H1 (cell line): ENCODE results near the gene MBD5.

Experiments used
- EGR1 ChIP-seq: IDR thresholded peaks from 2 replicates; pipeline ENCODE4 v1.6.1; 2011; ENCODE audit warnings: low read depth, low read length, borderline replicate concordance
- PHF8 ChIP-seq: fragments of 200-600 bp; sonication (generic); conservative IDR thresholded peaks from 2 replicates; pipeline ENCODE4 v1.7.1; 2012; ENCODE audit warnings: low read depth, mild to moderate bottlenecking, inconsistent platforms, low read length, moderate library complexity
- TAF1 ChIP-seq: IDR thresholded peaks from 2 replicates; pipeline ENCODE4 v1.6.1; 2011; ENCODE audit warnings: mild to moderate bottlenecking, low read depth, low read length
- TBP ChIP-seq: IDR thresholded peaks from 2 replicates; pipeline ENCODE4 v1.6.1; 2011; ENCODE audit warnings: low read depth, low read length, improper control_type of control experiment
- ZNF274 ChIP-seq: IDR thresholded peaks from 2 replicates; pipeline ENCODE4 v1.7.0; 2012; ENCODE audit warnings: low read length, borderline replicate concordance; ENCODE audit errors: extremely low read depth
- TF ChIP-seq, protein P1 (sequence below), 3 experiments: IDR thresholded peaks; 1 replicate in 2 of 3; 2 replicates in 1 of 3; pipeline versions ENCODE4 v1.5.1 to v1.6.1; 2011; ENCODE audit warnings: low read length in 3 of 3, mild to moderate bottlenecking in 3 of 3, inconsistent platforms in 2 of 3, low read depth in 1 of 3, moderate library complexity in 1 of 3; ENCODE audit not compliant: insufficient read depth in 1 of 3; ENCODE audit errors: control extremely low read depth in 1 of 3

DNA sequence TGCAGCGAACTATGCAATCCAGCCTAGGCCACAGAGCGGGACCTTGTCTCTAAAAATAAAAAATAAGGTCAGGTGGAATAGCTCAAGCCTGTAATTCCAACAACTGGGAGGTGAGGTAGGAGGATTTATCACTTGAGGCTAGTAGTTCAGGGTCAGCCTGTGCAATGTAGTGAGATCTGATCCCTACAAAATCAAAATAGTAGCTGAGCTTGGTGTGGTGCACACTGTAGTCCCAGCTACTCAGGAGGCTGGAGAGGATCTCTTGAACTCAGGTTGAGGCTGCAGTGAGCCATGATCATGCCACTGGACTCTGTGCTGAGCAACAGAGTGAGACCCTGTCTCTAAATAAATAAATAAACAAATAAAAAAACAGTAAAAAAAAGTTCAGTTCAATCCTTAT lies 5.7 kb downstream of the MBD5 start:
- TF ChIP-seq, protein P1, sequence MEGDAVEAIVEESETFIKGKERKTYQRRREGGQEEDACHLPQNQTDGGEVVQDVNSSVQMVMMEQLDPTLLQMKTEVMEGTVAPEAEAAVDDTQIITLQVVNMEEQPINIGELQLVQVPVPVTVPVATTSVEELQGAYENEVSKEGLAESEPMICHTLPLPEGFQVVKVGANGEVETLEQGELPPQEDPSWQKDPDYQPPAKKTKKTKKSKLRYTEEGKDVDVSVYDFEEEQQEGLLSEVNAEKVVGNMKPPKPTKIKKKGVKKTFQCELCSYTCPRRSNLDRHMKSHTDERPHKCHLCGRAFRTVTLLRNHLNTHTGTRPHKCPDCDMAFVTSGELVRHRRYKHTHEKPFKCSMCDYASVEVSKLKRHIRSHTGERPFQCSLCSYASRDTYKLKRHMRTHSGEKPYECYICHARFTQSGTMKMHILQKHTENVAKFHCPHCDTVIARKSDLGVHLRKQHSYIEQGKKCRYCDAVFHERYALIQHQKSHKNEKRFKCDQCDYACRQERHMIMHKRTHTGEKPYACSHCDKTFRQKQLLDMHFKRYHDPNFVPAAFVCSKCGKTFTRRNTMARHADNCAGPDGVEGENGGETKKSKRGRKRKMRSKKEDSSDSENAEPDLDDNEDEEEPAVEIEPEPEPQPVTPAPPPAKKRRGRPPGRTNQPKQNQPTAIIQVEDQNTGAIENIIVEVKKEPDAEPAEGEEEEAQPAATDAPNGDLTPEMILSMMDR (IDR thresholded peaks at IDR 0.05; ENCODE audit: control extremely low read depth in 1 of 3, insufficient read depth in 1 of 3, low read depth in 1 of 3, low read length in 3 of 3): no peak
- TF ChIP-seq TBP: no peak
- TF ChIP-seq ZNF274: no peak
- TF ChIP-seq PHF8: no peak
- TF ChIP-seq EGR1: no peak
- no peak for TF ChIP-seq TAF1
